CD4-positive, CD25-positive, alpha-beta regulatory T cell (primary cell): ENCODE results near the gene PNPLA1. TPM values are rescaled to one million over a fixed set of nuclear protein-coding genes. Genes with fewer than 3 reads are reported as not detected.

Source experiments
- ATAC-seq, 2 donors: fragments of 150-1000 bp; cut with Tn5 transposase; one replicate each; pipeline ENCODE4 v1.10.0; 2021; ENCODE audit warnings: low read depth in 2 of 2, moderate number of reproducible peaks in 2 of 2, moderate library complexity in 1 of 2
- DNase-seq, 3 donors: peaks; one replicate each; pipeline versions ENCODE4 v3.0.0 to v3.0.0-alpha.2; 2012 to 2022; ENCODE audit warnings: mixed read lengths in 1 of 3
- H3K27ac ChIP-seq: one replicate; pipeline ENCODE4 v1.7.0; 2013; ENCODE audit warnings: mild to moderate bottlenecking, low read length; ENCODE audit not compliant: insufficient read depth, poor library complexity, severe bottlenecking
- H3K27me3 ChIP-seq: one replicate; pipeline ENCODE4 v1.7.0; 2013; ENCODE audit warnings: low read length; ENCODE audit not compliant: control insufficient read depth, insufficient read depth
- H3K36me3 ChIP-seq: one replicate; pipeline ENCODE4 v1.7.0; 2013; ENCODE audit warnings: mild to moderate bottlenecking, low read length, moderate library complexity; ENCODE audit not compliant: control insufficient read depth, insufficient read depth
- H3K4me1 ChIP-seq: 2 replicates; pipeline ENCODE4 v1.7.0; 2013; ENCODE audit warnings: mild to moderate bottlenecking, low read length; ENCODE audit not compliant: insufficient read depth, control insufficient read depth, poor library complexity, severe bottlenecking
- H3K4me3 ChIP-seq: one replicate; pipeline ENCODE4 v1.7.0; 2013; ENCODE audit warnings: low read depth, mild to moderate bottlenecking, low read length, moderate library complexity
- H3K9me3 ChIP-seq, 2 experiments: 1 replicate in 1 of 2; 2 replicates in 1 of 2; pipeline ENCODE4 v1.7.0; 2013; ENCODE audit warnings: low read length in 2 of 2, mild to moderate bottlenecking in 1 of 2, moderate library complexity in 1 of 2; ENCODE audit not compliant: control insufficient read depth in 2 of 2
- H3K27ac Mint-ChIP-seq, 3 donors: one replicate each; pipeline ENCODE4 v1.8.0; 2020 to 2022; ENCODE audit warnings: mild to moderate bottlenecking in 3 of 3, mixed read lengths in 3 of 3, moderate library complexity in 2 of 3
- H3K27me3 Mint-ChIP-seq: one replicate; pipeline ENCODE4 v1.8.0; 2022; ENCODE audit warnings: mild to moderate bottlenecking, mixed read lengths
- H3K36me3 Mint-ChIP-seq: one replicate; pipeline ENCODE4 v1.8.0; 2020; ENCODE audit warnings: mixed read lengths
- H3K4me1 Mint-ChIP-seq, 4 donors: one replicate each; pipeline ENCODE4 v1.8.0; 2020 to 2022; ENCODE audit warnings: mixed read lengths in 4 of 4, mild to moderate bottlenecking in 1 of 4
- H3K4me3 Mint-ChIP-seq, 4 donors: one replicate each; pipeline ENCODE4 v1.8.0; 2020 to 2022; ENCODE audit warnings: mild to moderate bottlenecking in 4 of 4, mixed read lengths in 4 of 4, moderate library complexity in 3 of 4
- H3K9me3 Mint-ChIP-seq, 7 donors: one replicate each; pipeline ENCODE4 v1.8.0; 2020 to 2022; ENCODE audit warnings: mixed read lengths in 7 of 7, mild to moderate bottlenecking in 3 of 7, moderate library complexity in 2 of 7
- polyA plus RNA-seq, 4 donors: library from polyadenylated mRNA; unstranded; fragments of 300-500 nt; fragmentation: Illumina TruSeq; gene quantifications; one replicate each; pipeline ENCODE4 v1.2.3, GENCODE V29; 2021
- total RNA-seq: library from RNA; stranded (reverse); gene quantifications from one replicate; pipeline ENCODE4 v1.2.3, GENCODE V29; 2022

PNPLA1 gene
- total and polyA plus RNA-seq, 5 donors from 2014 or later, result 0.25 TPM; not detected in 4

GRCh38 chr6:36312854-36313648 lies 43.2 kb downstream of the PNPLA1 start:
- Histone ChIP-seq H3K4me3 (no peak overlapping the region), H3K4me1 (no peaks in the 10 kb centered on the region), H3K27me3 (no peaks in the 10 kb centered on the region), H3K36me3 (no peaks in the 10 kb centered on the region), H3K9me3 (no peaks in the 10 kb centered on the region), H3K27ac (no peak overlapping the region)
- peaks cover 0 to 3% (median 0%) of the 10 kb centered on the region in 7 donors for H3K9me3 Mint-ChIP-seq
- peaks cover 33% of the 10 kb centered on the region for H3K27me3 Mint-ChIP-seq
- H3K4me1 Mint-ChIP-seq, result peaks cover 0 to 4% (median 0%) of the 10 kb centered on the region in 4 donors
- H3K4me3 Mint-ChIP-seq, result no peak overlapping the region
- H3K27ac Mint-ChIP-seq, result no peak overlapping the region
- no peaks in the 10 kb centered on the region for H3K36me3 Mint-ChIP-seq
- no peak for ATAC-seq
- DNase-seq, result no peak

DNA sequence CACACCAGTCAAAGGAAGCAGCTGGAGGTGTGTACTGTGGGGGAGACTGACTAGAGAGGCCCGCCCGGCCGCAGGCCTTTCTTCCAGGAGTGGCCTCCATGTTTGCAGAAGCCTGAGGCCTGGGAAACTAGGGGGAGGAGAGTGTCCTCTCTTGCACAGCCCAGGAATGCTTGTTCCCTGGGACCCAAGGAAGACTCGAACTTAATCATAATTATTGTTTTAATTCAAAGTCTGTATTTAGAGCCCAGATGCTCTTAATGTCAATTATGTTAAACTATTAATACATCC lies 43.7 kb downstream of the PNPLA1 start:
- Histone ChIP-seq H3K4me3 (no peak overlapping the region), H3K27me3 (no peaks in the 10 kb centered on the region), H3K36me3 (no peaks in the 10 kb centered on the region), H3K27ac (no peak overlapping the region), H3K4me1 (no peaks in the 10 kb centered on the region), H3K9me3 (no peaks in the 10 kb centered on the region)
- Mint-ChIP-seq H3K4me1 (peaks cover 0 to 4% (median 0%) of the 10 kb centered on the region in 4 donors), H3K9me3 (peaks cover 0 to 3% (median 0%) of the 10 kb centered on the region in 7 donors), H3K36me3 (no peaks in the 10 kb centered on the region), H3K27ac (no peak overlapping the region), H3K27me3 (peaks cover 32% of the 10 kb centered on the region), H3K4me3 (no peak overlapping the region)
- DNase-seq (no peak), ATAC-seq (no peak)

GRCh38 chr6:36314221-36315014 lies 44.6 kb downstream of the PNPLA1 start:
- ATAC-seq, result no peak
- Histone ChIP-seq H3K4me3 (no peak overlapping the region), H3K9me3 (no peaks in the 10 kb centered on the region), H3K27ac (no peak overlapping the region), H3K27me3 (no peaks in the 10 kb centered on the region), H3K36me3 (no peaks in the 10 kb centered on the region), H3K4me1 (no peaks in the 10 kb centered on the region)
- Mint-ChIP-seq H3K9me3 (peaks cover 0 to 3% (median 0%) of the 10 kb centered on the region in 7 donors), H3K4me3 (no peak overlapping the region), H3K36me3 (no peaks in the 10 kb centered on the region), H3K27ac (no peak overlapping the region), H3K27me3 (peaks cover 27% of the 10 kb centered on the region), H3K4me1 (no peaks in the 10 kb centered on the region)
- no peak for DNase-seq

GRCh38 chr6:36315921-36316320 lies 46.1 kb downstream of the PNPLA1 start:
- H3K27ac Mint-ChIP-seq, result no peak overlapping the region
- no peak overlapping the region for H3K4me3 Mint-ChIP-seq

DNA sequence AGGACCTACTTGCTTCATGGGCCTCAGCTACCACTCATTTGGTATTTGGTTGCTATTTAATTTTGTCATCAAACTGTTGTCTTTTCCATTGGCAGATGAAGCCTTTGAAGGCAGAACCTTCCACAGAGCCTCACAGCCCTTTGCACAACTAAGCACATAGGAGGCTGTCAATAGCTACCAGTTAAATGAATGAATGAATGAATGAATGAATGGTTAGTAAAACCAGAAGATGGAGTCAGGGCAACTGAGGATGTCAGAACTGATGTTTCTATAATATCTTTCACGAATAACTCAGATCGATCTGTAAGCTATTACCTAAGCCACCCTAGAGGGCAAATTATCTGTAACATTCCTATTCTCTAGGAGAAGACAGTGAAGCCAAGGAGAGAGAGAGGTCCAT lies 47.8 kb downstream of the PNPLA1 start:
- Histone ChIP-seq H3K27me3 (no peaks in the 10 kb centered on the region), H3K27ac (no peak overlapping the region), H3K4me3 (no peak overlapping the region), H3K36me3 (no peaks in the 10 kb centered on the region), H3K4me1 (no peaks in the 10 kb centered on the region), H3K9me3 (no peaks in the 10 kb centered on the region)
- no peaks in the 10 kb centered on the region for H3K36me3 Mint-ChIP-seq
- ATAC-seq (no peak), DNase-seq (no peak)
- peaks cover 0 to 3% (median 0%) of the 10 kb centered on the region in 7 donors for H3K9me3 Mint-ChIP-seq
- no peak overlapping the region for H3K4me3 Mint-ChIP-seq
- H3K27ac Mint-ChIP-seq, result no peak overlapping the region
- H3K27me3 Mint-ChIP-seq, result peaks cover 12% of the 10 kb centered on the region
- H3K4me1 Mint-ChIP-seq, result no peaks in the 10 kb centered on the region

More at GRCh38 chr6:36315921-36316320, 46.1 kb downstream of the PNPLA1 start:
- no peak overlapping the region for H3K27ac ChIP-seq
- H3K9me3 ChIP-seq, result no peaks in the 10 kb centered on the region
- H3K4me3 ChIP-seq, result no peak overlapping the region
- peaks cover 20% of the 10 kb centered on the region for H3K27me3 Mint-ChIP-seq
- DNase-seq (no peak), ATAC-seq (no peak)
- H3K9me3 Mint-ChIP-seq, result peaks cover 0 to 3% (median 0%) of the 10 kb centered on the region in 7 donors
- no peaks in the 10 kb centered on the region for H3K36me3 Mint-ChIP-seq
- H3K4me1 ChIP-seq, result no peaks in the 10 kb centered on the region
- H3K36me3 ChIP-seq, result no peaks in the 10 kb centered on the region
- no peaks in the 10 kb centered on the region for H3K27me3 ChIP-seq
- no peaks in the 10 kb centered on the region for H3K4me1 Mint-ChIP-seq

GRCh38 chr6:36318690-36319435 lies 49.0 kb downstream of the PNPLA1 start:
- H3K36me3 ChIP-seq, result no peaks in the 10 kb centered on the region
- no peaks in the 10 kb centered on the region for H3K36me3 Mint-ChIP-seq
- H3K4me1 Mint-ChIP-seq, result no peaks in the 10 kb centered on the region
- DNase-seq, result no peak
- no peak overlapping the region for H3K4me3 Mint-ChIP-seq
- no peaks in the 10 kb centered on the region for H3K4me1 ChIP-seq
- no peaks in the 10 kb centered on the region for H3K9me3 Mint-ChIP-seq
- no peak overlapping the region for H3K4me3 ChIP-seq
- no peak overlapping the region for H3K27ac Mint-ChIP-seq
- ATAC-seq, result no peak
- H3K27ac ChIP-seq, result no peak overlapping the region
- H3K9me3 ChIP-seq, result no peaks in the 10 kb centered on the region
- no peaks in the 10 kb centered on the region for H3K27me3 ChIP-seq
- peaks cover 12% of the 10 kb centered on the region for H3K27me3 Mint-ChIP-seq

DNA sequence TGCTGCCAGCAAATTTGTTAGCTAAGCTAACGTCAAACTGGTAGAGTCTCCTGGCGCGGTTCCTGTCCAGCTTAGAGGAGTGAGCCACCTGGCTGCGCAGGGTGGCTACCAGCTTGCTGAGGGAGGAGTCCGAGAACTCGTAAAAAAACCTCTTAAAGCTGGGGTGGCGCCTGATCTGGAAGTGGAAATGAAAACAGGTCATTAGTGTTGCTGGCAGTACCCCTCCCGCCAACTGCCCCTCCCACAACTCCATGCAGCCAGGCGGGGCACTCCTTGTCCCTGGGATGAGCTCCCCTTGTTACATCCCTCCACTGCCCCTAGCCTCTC lies 49.5 kb downstream of the PNPLA1 start:
- H3K27me3 ChIP-seq, result no peaks in the 10 kb centered on the region
- Mint-ChIP-seq H3K27ac (no peak overlapping the region), H3K27me3 (peaks cover 12% of the 10 kb centered on the region), H3K4me1 (no peaks in the 10 kb centered on the region), H3K36me3 (no peaks in the 10 kb centered on the region), H3K9me3 (no peaks in the 10 kb centered on the region), H3K4me3 (no peak overlapping the region)
- no peaks in the 10 kb centered on the region for H3K9me3 ChIP-seq
- ATAC-seq (no peak), DNase-seq (no peak)
- H3K4me1 ChIP-seq, result no peaks in the 10 kb centered on the region
- no peaks in the 10 kb centered on the region for H3K36me3 ChIP-seq
- H3K27ac ChIP-seq, result no peak overlapping the region
- no peak overlapping the region for H3K4me3 ChIP-seq
